ENCODE results near the gene UBE2D2. TPM values are rescaled to one million over a fixed set of nuclear protein-coding genes. Genes with fewer than 3 reads are reported as not detected.
A peak's percentile ranks its signal among the peaks of the same experiment; 100 is the strongest.

Gene UBE2D2
- total RNA-seq, 1 donor from 2014 or later: 214 TPM

GRCh38 chr5:139569270-139569955 lies 8.3 kb downstream of the UBE2D2 start:
- Mint-ChIP-seq H3K27me3 (ENCODE audit: unreplicated experiment) (no peaks in the 10 kb centered on the region), H3K9me3 (ENCODE audit: unreplicated experiment) (no peaks in the 10 kb centered on the region), H3K27ac (ENCODE audit: unreplicated experiment) (peak overlapping the region; percentile 76), H3K4me1 (ENCODE audit: unreplicated experiment) (peaks cover 38% of the 10 kb centered on the region), H3K36me3 (ENCODE audit: low read depth, unreplicated experiment) (peaks cover 4% of the 10 kb centered on the region), H3K4me3 (ENCODE audit: unreplicated experiment) (no peak overlapping the region)
- no peak for DNase-seq (ENCODE audit: low spot score)
- TF ChIP-seq CTCF (IDR thresholded peaks at IDR 0.05; ENCODE audit: unreplicated experiment): no peak

- H3K4me3 Mint-ChIP-seq (ENCODE audit: unreplicated experiment): peak overlapping the region; percentile 1
These were observed 10.4 kb downstream of the UBE2D2 start for GRCh38 chr5:139571543-139571942.

GRCh38 chr5:139571966-139572365 lies 10.8 kb downstream of the UBE2D2 start:
- H3K9me3 Mint-ChIP-seq (ENCODE audit: unreplicated experiment): no peaks in the 10 kb centered on the region
- H3K4me1 Mint-ChIP-seq (ENCODE audit: unreplicated experiment): peaks cover 35% of the 10 kb centered on the region
- H3K4me3 Mint-ChIP-seq (ENCODE audit: unreplicated experiment): peak overlapping the region; percentile 1

More at GRCh38 chr5:139571543-139571942, 10.4 kb downstream of the UBE2D2 start:
- TF ChIP-seq CTCF (IDR thresholded peaks at IDR 0.05; ENCODE audit: unreplicated experiment): no peak
- peaks cover 34% of the 10 kb centered on the region for H3K4me1 Mint-ChIP-seq (ENCODE audit: unreplicated experiment)
- no peaks in the 10 kb centered on the region for H3K27me3 Mint-ChIP-seq (ENCODE audit: unreplicated experiment)
- peak overlapping the region; percentile 39 for H3K27ac Mint-ChIP-seq (ENCODE audit: unreplicated experiment)
- H3K36me3 Mint-ChIP-seq (ENCODE audit: low read depth, unreplicated experiment): no peaks in the 10 kb centered on the region
- H3K9me3 Mint-ChIP-seq (ENCODE audit: unreplicated experiment): no peaks in the 10 kb centered on the region
- DNase-seq (ENCODE audit: low spot score): no peak

GRCh38 chr5:139574641-139575312 lies 13.6 kb downstream of the UBE2D2 start:
- H3K4me3 Mint-ChIP-seq (ENCODE audit: unreplicated experiment): no peak overlapping the region
- H3K4me1 Mint-ChIP-seq (ENCODE audit: unreplicated experiment): peaks cover 47% of the 10 kb centered on the region
- TF ChIP-seq CTCF (IDR thresholded peaks at IDR 0.05; ENCODE audit: unreplicated experiment): no peak
- H3K27me3 Mint-ChIP-seq (ENCODE audit: unreplicated experiment): peaks cover 2% of the 10 kb centered on the region
- no peak overlapping the region for H3K27ac Mint-ChIP-seq (ENCODE audit: unreplicated experiment)
- H3K9me3 Mint-ChIP-seq (ENCODE audit: unreplicated experiment): no peaks in the 10 kb centered on the region
- peaks cover 6% of the 10 kb centered on the region for H3K36me3 Mint-ChIP-seq (ENCODE audit: low read depth, unreplicated experiment)
- DNase-seq (ENCODE audit: low spot score): peak; percentile 18

More at GRCh38 chr5:139571966-139572365, 10.8 kb downstream of the UBE2D2 start:
- DNase-seq (ENCODE audit: low spot score): no peak
- H3K27ac Mint-ChIP-seq (ENCODE audit: unreplicated experiment): peak overlapping the region; percentile 39
- H3K27me3 Mint-ChIP-seq (ENCODE audit: unreplicated experiment): no peaks in the 10 kb centered on the region
- no peak for TF ChIP-seq CTCF (IDR thresholded peaks at IDR 0.05; ENCODE audit: unreplicated experiment)
- no peaks in the 10 kb centered on the region for H3K36me3 Mint-ChIP-seq (ENCODE audit: low read depth, unreplicated experiment)

GRCh38 chr5:139575313-139575646 lies 14.1 kb downstream of the UBE2D2 start:
- Mint-ChIP-seq H3K27ac (ENCODE audit: unreplicated experiment) (no peak overlapping the region), H3K9me3 (ENCODE audit: unreplicated experiment) (no peaks in the 10 kb centered on the region), H3K27me3 (ENCODE audit: unreplicated experiment) (peaks cover 2% of the 10 kb centered on the region), H3K4me1 (ENCODE audit: unreplicated experiment) (peaks cover 46% of the 10 kb centered on the region), H3K36me3 (ENCODE audit: low read depth, unreplicated experiment) (peaks cover 6% of the 10 kb centered on the region), H3K4me3 (ENCODE audit: unreplicated experiment) (no peak overlapping the region)
- no peak for DNase-seq (ENCODE audit: low spot score)
- no peak for TF ChIP-seq CTCF (IDR thresholded peaks at IDR 0.05; ENCODE audit: unreplicated experiment)

Data from endothelial cell (in vitro differentiated cells).